K562 (cell line): ENCODE results near the gene ASIP. TPM values are rescaled to one million over a fixed set of nuclear protein-coding genes. Genes with fewer than 3 reads are reported as not detected.

ENCODE experiments used
- ARID1B ChIP-seq: fragments of 450-650 bp; IDR thresholded peaks from 2 replicates; pipeline ENCODE4 v1.6.1; 2016; ENCODE audit warnings: antibody characterized with exemption, mild to moderate bottlenecking, inconsistent platforms
- BCL6 ChIP-seq: fragments of 250-450 bp; sonication (Bioruptor Pico); IDR thresholded peaks from 2 replicates; pipeline ENCODE4 v1.4.0; 2020
- BRD4 ChIP-seq: fragments of 200-600 bp; sonication (generic); IDR thresholded peaks from 2 replicates; pipeline ENCODE4 v1.6.1; 2017; ENCODE audit warnings: inconsistent platforms
- BRD9 ChIP-seq: fragments of 450-650 bp; IDR thresholded peaks from 2 replicates; pipeline ENCODE4 v1.6.1; 2018; ENCODE audit warnings: low read depth; ENCODE audit not compliant: partially characterized antibody
- C11orf30 ChIP-seq: fragments of 450-650 bp; IDR thresholded peaks from 2 replicates; pipeline ENCODE4 v1.6.1; 2016; ENCODE audit warnings: low read depth, mild to moderate bottlenecking
- EHMT2 ChIP-seq: fragments of 450-650 bp; IDR thresholded peaks from 2 replicates; pipeline ENCODE4 v1.6.1; 2018; ENCODE audit warnings: antibody characterized with exemption
- FOXJ2 ChIP-seq: fragments of 200-800 bp; sonication (Bioruptor generic); IDR thresholded peaks from 2 replicates; pipeline ENCODE4 v1.6.1; 2016; ENCODE audit warnings: missing genetic modification characterization, missing compliant biosample characterization
- GTF2F1 ChIP-seq: IDR thresholded peaks from 2 replicates; pipeline ENCODE4 v1.6.1; 2011; ENCODE audit warnings: low read depth, low read length, improper control_type of control experiment
- HDGF ChIP-seq: fragments of 450-650 bp; IDR thresholded peaks from 2 replicates; pipeline ENCODE4 v1.6.1; 2016
- KLF16 ChIP-seq: IDR thresholded peaks from 2 replicates; pipeline ENCODE4 v1.6.1; 2016; ENCODE audit warnings: antibody characterized with exemption
- NBN ChIP-seq: fragments of 450-650 bp; IDR thresholded peaks from 2 replicates; pipeline ENCODE4 v1.6.1; 2016; ENCODE audit warnings: low read depth, mild to moderate bottlenecking
- NCOA1 ChIP-seq: fragments of 450-650 bp; IDR thresholded peaks from 2 replicates; pipeline ENCODE4 v1.6.1; 2016; ENCODE audit warnings: low read depth
- OTX1 ChIP-seq: fragments of 450-650 bp; formaldehyde crosslinking; IDR thresholded peaks from 2 replicates; pipeline ENCODE4 v1.4.0; 2022; ENCODE audit warnings: mild to moderate bottlenecking
- PPARD ChIP-seq: fragments of 250-450 bp; sonication (Bioruptor Pico); IDR thresholded peaks from 2 replicates; pipeline ENCODE4 v1.8.0; 2022; ENCODE audit warnings: inconsistent platforms, mild to moderate bottlenecking, moderate library complexity
- RCOR1 ChIP-seq, 2 experiments: IDR thresholded peaks; 2 replicates each; pipeline ENCODE4 v1.6.1; 2012; ENCODE audit warnings: low read depth in 2 of 2, low read length in 2 of 2, borderline replicate concordance in 1 of 2, improper control_type of control experiment in 1 of 2
- RNF2 ChIP-seq: sonication (generic); IDR thresholded peaks from 2 replicates; pipeline ENCODE4 v1.6.1; 2016
- ZEB2 ChIP-seq: fragments of 450-650 bp; IDR thresholded peaks from 2 replicates; pipeline ENCODE4 v1.6.1; 2016
- ZNF12 ChIP-seq: sonication (generic); formaldehyde crosslinking; IDR thresholded peaks from 2 replicates; pipeline ENCODE4 v1.4.0; 2020; ENCODE audit warnings: mild to moderate bottlenecking, missing genetic modification reagents
- ZNF197 ChIP-seq: fragments of 200-800 bp; sonication (Bioruptor generic); IDR thresholded peaks from 2 replicates; pipeline ENCODE4 v1.6.1; 2016; ENCODE audit warnings: low read depth, missing genetic modification characterization, missing compliant biosample characterization
- ZNF3 ChIP-seq: fragments of 250-450 bp; sonication (Bioruptor Pico); IDR thresholded peaks from 2 replicates; pipeline ENCODE4 v1.5.0; 2021; ENCODE audit warnings: mild to moderate bottlenecking, moderate library complexity
- ZNF384 ChIP-seq: IDR thresholded peaks from 2 replicates; pipeline ENCODE4 v1.6.1; 2012; ENCODE audit warnings: low read depth, low read length, improper control_type of control experiment
- ZNF57 ChIP-seq: fragments of 450-650 bp; formaldehyde crosslinking; IDR thresholded peaks from 2 replicates; pipeline ENCODE4 v1.4.0; 2020; ENCODE audit warnings: mild to moderate bottlenecking, moderate library complexity
- polyA plus RNA-seq, 8 experiments: library from polyadenylated mRNA; depleted of rRNA in 4 of 8; stranded (reverse) in 5 of 8; unstranded in 3 of 8; fragments of >200 nt; fragmentation: Nextera tagmentation in 2 of 8; fragmentation: Illumina TruSeq in 1 of 8; extraction: Ambion mirVana in 2 of 8; extraction: Trizol in 1 of 8; gene quantifications; 2 replicates each; pipeline versions ENCODE4 v1.2.1 to v1.2.3, GENCODE V29; 2011 to 2014; ENCODE audit warnings: inconsistent platforms in 1 of 8, missing spikeins in 1 of 8
- total RNA-seq, 7 experiments: library from RNA; depleted of rRNA in 6 of 7; stranded (reverse); fragments of >200 nt in 6 of 7; fragmentation: Illumina TruSeq in 2 of 7; extraction: Trizol in 2 of 7; gene quantifications; 2 replicates each; pipeline versions ENCODE4 v1.2.1 to v1.2.3, GENCODE V29; 2011 to 2021; ENCODE audit warnings: low replicate concordance in 1 of 7
- TF ChIP-seq, protein P1 (sequence below): fragments of 250-450 bp; sonication (Bioruptor Pico); IDR thresholded peaks from 2 replicates; pipeline ENCODE4 v1.5.1; 2021; ENCODE audit warnings: mild to moderate bottlenecking
- TF ChIP-seq, protein P2 (sequence below): fragments of 250-450 bp; sonication (Bioruptor Pico); IDR thresholded peaks from 2 replicates; pipeline ENCODE4 v1.8.0; 2022; ENCODE audit warnings: moderate library complexity, mild to moderate bottlenecking, inconsistent platforms
- TF ChIP-seq, protein P3 (sequence below): fragments of 250-450 bp; sonication (Bioruptor Pico); IDR thresholded peaks from 2 replicates; pipeline ENCODE4 v1.8.0; 2022; ENCODE audit warnings: inconsistent platforms, mild to moderate bottlenecking, moderate library complexity, borderline replicate concordance
- TF ChIP-seq, protein P4 (sequence below): fragments of 450-650 bp; formaldehyde crosslinking; conservative IDR thresholded peaks from 2 replicates; pipeline ENCODE4 v1.4.0; 2022; ENCODE audit warnings: mild to moderate bottlenecking, missing genetic modification characterization

Gene ASIP
- total and polyA plus RNA-seq, 9 of the 15 experiments (the other 6 are each of a cell fraction or from before 2014, with no cell fraction given), result not detected

DNA sequence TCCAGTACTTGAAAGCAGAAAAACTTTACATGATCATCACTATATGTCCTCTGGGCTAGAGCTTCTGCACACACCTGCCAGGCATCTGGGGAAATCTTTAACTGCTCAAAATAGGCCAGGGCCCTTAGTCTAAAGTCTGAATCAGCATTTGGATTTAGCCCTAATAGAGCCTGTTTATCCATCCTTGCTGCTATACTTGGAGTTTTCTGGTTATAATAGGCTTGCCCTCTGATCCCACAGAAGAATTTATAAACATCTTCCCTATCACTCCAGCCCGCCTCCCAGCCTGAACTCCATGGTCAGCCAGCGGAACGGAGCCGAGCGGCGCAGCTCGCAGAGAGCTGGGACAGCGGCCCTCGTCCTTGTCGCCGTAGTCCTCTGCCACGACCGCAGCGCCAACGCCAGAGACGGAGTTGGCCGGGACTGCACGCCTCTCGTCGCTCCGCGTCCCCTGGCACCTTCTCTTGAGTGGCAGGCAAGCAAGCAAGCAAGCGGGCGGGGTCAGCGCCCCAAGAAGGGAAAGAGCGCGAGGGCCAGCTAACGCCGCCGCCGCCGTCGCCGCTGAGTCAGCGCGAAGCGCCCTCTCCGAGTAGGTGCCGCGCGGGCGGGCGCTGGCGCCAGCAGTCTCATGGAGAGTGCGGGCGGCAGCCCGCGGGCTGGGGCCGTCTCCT, 25.4 kb upstream of the ASIP start (continued):
- no peak for TF ChIP-seq NCOA1
- TF ChIP-seq PPARD, result no peak
- TF ChIP-seq BRD4, result no peak
- TF ChIP-seq, protein P1, sequence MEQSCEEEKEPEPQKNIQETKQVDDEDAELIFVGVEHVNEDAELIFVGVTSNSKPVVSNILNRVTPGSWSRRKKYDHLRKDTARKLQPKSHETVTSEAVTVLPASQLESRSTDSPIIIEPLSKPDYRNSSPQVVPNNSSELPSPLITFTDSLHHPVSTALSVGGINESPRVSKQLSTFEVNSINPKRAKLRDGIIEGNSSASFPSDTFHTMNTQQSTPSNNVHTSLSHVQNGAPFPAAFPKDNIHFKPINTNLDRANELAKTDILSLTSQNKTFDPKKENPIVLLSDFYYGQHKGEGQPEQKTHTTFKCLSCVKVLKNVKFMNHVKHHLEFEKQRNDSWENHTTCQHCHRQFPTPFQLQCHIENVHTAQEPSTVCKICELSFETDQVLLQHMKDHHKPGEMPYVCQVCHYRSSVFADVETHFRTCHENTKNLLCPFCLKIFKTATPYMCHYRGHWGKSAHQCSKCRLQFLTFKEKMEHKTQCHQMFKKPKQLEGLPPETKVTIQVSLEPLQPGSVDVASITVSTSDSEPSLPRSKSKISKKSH (CRISPR knock-in tag), result no peak
- TF ChIP-seq KLF16, result no peak
- TF ChIP-seq EHMT2, result no peak
- no peak for TF ChIP-seq FOXJ2 (tag)
- TF ChIP-seq ZNF3 (CRISPR knock-in tag), result no peak
- TF ChIP-seq OTX1, result no peak
- TF ChIP-seq RCOR1 (IDR thresholded peaks at IDR 0.05; ENCODE audit: borderline replicate concordance in 1 of 2, low read depth in 2 of 2, low read length in 2 of 2), result no peak
- no peak for TF ChIP-seq ZEB2
- no peak for TF ChIP-seq GTF2F1
- TF ChIP-seq, protein P2, sequence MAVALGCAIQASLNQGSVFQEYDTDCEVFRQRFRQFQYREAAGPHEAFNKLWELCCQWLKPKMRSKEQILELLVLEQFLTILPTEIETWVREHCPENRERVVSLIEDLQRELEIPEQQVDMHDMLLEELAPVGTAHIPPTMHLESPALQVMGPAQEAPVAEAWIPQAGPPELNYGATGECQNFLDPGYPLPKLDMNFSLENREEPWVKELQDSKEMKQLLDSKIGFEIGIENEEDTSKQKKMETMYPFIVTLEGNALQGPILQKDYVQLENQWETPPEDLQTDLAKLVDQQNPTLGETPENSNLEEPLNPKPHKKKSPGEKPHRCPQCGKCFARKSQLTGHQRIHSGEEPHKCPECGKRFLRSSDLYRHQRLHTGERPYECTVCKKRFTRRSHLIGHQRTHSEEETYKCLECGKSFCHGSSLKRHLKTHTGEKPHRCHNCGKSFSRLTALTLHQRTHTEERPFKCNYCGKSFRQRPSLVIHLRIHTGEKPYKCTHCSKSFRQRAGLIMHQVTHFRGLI, result no peak
- TF ChIP-seq ZNF12 (CRISPR knock-in tag), result no peak
- TF ChIP-seq ZNF197 (CRISPR knock-in tag), result no peak
- TF ChIP-seq HDGF, result no peak
- TF ChIP-seq C11orf30, result peak; percentile 95
- no peak for TF ChIP-seq BCL6 (CRISPR knock-in tag)
- TF ChIP-seq ARID1B, result no peak; the same call in 1 of the 2 replicates
- TF ChIP-seq, protein P3, sequence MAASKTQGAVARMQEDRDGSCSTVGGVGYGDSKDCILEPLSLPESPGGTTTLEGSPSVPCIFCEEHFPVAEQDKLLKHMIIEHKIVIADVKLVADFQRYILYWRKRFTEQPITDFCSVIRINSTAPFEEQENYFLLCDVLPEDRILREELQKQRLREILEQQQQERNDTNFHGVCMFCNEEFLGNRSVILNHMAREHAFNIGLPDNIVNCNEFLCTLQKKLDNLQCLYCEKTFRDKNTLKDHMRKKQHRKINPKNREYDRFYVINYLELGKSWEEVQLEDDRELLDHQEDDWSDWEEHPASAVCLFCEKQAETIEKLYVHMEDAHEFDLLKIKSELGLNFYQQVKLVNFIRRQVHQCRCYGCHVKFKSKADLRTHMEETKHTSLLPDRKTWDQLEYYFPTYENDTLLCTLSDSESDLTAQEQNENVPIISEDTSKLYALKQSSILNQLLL (CRISPR knock-in tag), result no peak
- no peak for TF ChIP-seq RNF2
- TF ChIP-seq NBN, result no peak
- no peak for TF ChIP-seq ZNF384
- TF ChIP-seq, protein P4, sequence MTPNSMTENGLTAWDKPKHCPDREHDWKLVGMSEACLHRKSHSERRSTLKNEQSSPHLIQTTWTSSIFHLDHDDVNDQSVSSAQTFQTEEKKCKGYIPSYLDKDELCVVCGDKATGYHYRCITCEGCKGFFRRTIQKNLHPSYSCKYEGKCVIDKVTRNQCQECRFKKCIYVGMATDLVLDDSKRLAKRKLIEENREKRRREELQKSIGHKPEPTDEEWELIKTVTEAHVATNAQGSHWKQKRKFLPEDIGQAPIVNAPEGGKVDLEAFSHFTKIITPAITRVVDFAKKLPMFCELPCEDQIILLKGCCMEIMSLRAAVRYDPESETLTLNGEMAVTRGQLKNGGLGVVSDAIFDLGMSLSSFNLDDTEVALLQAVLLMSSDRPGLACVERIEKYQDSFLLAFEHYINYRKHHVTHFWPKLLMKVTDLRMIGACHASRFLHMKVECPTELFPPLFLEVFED (CRISPR knock-in tag), result no peak
- no peak for TF ChIP-seq ZNF57 (CRISPR knock-in tag)
- TF ChIP-seq BRD9, result no peak
